ENCODE data around the gene AURKB. TPM values are rescaled to one million over a fixed set of nuclear protein-coding genes. Genes with fewer than 3 reads are reported as not detected.

AURKB gene
- total RNA-seq, 1 experiment from 2014 or later = 71.0 TPM

DNA sequence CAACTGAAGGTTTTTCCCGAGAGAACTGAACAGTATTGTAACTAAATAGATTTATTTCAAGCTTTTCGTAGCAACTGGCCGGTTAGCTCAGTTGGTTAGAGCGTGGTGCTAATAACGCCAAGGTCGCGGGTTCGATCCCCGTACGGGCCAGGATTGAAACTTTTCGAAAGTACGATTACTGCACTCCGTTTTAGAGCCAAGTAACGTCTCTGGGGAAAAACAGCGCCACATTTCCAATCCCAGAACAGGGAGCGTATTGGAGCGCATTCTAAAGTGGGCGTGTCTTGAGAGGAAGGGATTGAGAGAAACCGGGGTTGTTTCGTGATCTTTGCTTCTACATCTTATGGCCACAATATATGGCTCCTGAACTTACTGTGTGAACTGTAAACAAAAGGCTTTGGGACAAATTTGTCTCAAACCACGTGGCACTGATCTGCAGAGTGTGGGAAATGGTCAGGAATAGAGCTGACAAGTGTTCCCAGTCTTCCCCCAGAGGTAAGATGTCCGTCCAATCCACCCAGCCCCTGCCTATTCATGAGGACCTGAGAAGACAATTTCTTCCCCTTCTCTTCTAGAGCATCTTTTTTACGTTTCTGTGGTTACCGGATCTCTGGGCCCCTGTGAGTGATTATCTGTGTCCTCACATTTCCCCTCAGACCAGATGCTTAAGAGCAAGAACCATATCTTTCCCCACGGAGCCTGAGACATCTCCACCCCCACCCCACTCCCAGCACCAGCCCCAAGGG, 22.7 kb downstream of the AURKB start:
- H3K4me3 ChIP-seq (ENCODE audit: low read length) = peak overlapping the region; percentile 73
- H3K9me3 ChIP-seq (ENCODE audit: low read length) = no peaks in the 10 kb centered on the region
- H3K4me1 ChIP-seq (ENCODE audit: low read length) = peaks cover 45% of the 10 kb centered on the region
- H3K4me2 ChIP-seq (ENCODE audit: low read depth, low read length, poor library complexity, severe bottlenecking) = peak overlapping the region; percentile 99
- H3K9me2 ChIP-seq (replicated peaks; ENCODE audit: insufficient read depth, low read length) = no peaks in the 10 kb centered on the region
- H3K27me3 ChIP-seq (ENCODE audit: low read length) = no peaks in the 10 kb centered on the region
- H3K9ac ChIP-seq (ENCODE audit: low read length) = peak overlapping the region; percentile 83
- peaks cover 12% of the 10 kb centered on the region; the same call in 1 of the 2 replicates for H4K20me1 ChIP-seq (ENCODE audit: insufficient read depth, low read depth, low read length)
- H3K79me2 ChIP-seq (ENCODE audit: low read length) = peaks cover 21% of the 10 kb centered on the region
- peak; percentile 99 for DNase-seq
- no peaks in the 10 kb centered on the region for H3K36me3 ChIP-seq (ENCODE audit: insufficient read depth, low read length)
- H2AFZ ChIP-seq (ENCODE audit: low read length) = no peak overlapping the region
- H3K27ac ChIP-seq (ENCODE audit: low read length) = peak overlapping the region; percentile 86

DNA sequence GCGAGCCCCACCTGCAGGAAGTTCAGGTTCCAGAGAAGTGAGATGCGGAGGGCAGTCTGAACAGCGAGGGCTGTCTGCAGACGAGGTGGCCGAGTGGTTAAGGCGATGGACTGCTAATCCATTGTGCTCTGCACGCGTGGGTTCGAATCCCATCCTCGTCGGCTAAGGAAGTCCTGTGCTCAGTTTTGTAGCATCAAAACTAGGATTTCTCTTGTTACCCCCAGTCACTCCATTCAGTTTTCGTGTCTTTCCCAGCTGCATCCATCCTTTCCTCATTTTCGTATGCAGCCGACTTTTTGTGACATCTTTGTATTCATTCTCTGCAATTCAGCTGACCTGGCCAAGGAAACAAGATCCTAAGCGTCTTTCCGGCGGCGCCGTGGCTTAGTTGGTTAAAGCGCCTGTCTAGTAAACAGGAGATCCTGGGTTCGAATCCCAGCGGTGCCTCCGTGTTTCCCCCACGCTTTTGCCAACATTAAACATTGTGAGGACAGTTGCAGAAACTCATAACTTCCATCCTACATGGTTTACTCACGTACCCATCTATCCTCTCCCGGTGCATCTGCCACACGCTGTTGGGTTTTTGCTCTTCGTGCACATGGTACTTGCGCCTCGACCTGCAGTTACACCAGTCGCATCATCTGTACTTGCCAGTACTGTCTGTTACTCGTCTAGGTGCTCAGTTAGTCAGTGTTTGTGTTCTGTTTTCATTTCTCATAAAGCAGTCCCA, 23.4 kb downstream of the AURKB start:
- Histone ChIP-seq H3K9me3 (ENCODE audit: low read length) (no peaks in the 10 kb centered on the region), H3K27ac (ENCODE audit: low read length) (peak overlapping the region; percentile 86), H3K9ac (ENCODE audit: low read length) (peak overlapping the region; percentile 73), H4K20me1 (ENCODE audit: insufficient read depth, low read depth, low read length) (peaks cover 12% of the 10 kb centered on the region; the same call in 1 of the 2 replicates), H2AFZ (ENCODE audit: low read length) (peak overlapping the region; percentile 68), H3K27me3 (ENCODE audit: low read length) (no peaks in the 10 kb centered on the region), H3K36me3 (ENCODE audit: insufficient read depth, low read length) (no peaks in the 10 kb centered on the region), H3K9me2 (replicated peaks; ENCODE audit: insufficient read depth, low read length) (no peaks in the 10 kb centered on the region), H3K4me2 (ENCODE audit: low read depth, low read length, poor library complexity, severe bottlenecking) (peak overlapping the region; percentile 99), H3K79me2 (ENCODE audit: low read length) (peaks cover 21% of the 10 kb centered on the region), H3K4me1 (ENCODE audit: low read length) (peaks cover 38% of the 10 kb centered on the region), H3K4me3 (ENCODE audit: low read length) (peak overlapping the region; percentile 73)
- DNase-seq = peak; percentile 98

DNA sequence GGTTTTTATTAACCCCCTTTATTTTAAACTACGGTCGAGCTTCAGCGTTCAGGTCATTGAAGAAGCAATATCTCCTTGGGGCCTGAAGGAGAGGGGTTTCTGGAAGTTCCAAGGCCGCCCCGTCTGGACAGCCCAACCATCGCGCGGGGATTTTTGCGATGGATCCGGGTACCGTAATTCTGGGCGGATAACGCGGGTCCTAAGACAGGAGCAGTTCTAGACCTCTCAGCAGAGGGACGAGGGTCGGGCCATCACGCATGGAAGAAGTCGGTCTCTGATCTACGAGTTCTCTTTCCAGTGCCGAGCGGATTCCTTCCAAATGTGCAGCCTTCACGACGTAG, 24.0 kb downstream of the AURKB start:
- no peaks in the 10 kb centered on the region for H3K36me3 ChIP-seq (ENCODE audit: insufficient read depth, low read length)
- peak overlapping the region; percentile 68 for H2AFZ ChIP-seq (ENCODE audit: low read length)
- H3K27me3 ChIP-seq (ENCODE audit: low read length) = no peaks in the 10 kb centered on the region
- no peaks in the 10 kb centered on the region for H3K9me3 ChIP-seq (ENCODE audit: low read length)
- H3K4me2 ChIP-seq (ENCODE audit: low read depth, low read length, poor library complexity, severe bottlenecking) = peak overlapping the region; percentile 99
- DNase-seq = no peak
- H3K79me2 ChIP-seq (ENCODE audit: low read length) = peaks cover 21% of the 10 kb centered on the region
- H3K9ac ChIP-seq (ENCODE audit: low read length) = peak overlapping the region; percentile 73
- H3K4me3 ChIP-seq (ENCODE audit: low read length) = peak overlapping the region; percentile 73
- peak overlapping the region; percentile 86 for H3K27ac ChIP-seq (ENCODE audit: low read length)
- peaks cover 12% of the 10 kb centered on the region; the same call in 1 of the 2 replicates for H4K20me1 ChIP-seq (ENCODE audit: insufficient read depth, low read depth, low read length)
- H3K9me2 ChIP-seq (replicated peaks; ENCODE audit: insufficient read depth, low read length) = no peaks in the 10 kb centered on the region
- peaks cover 34% of the 10 kb centered on the region for H3K4me1 ChIP-seq (ENCODE audit: low read length)

DNA sequence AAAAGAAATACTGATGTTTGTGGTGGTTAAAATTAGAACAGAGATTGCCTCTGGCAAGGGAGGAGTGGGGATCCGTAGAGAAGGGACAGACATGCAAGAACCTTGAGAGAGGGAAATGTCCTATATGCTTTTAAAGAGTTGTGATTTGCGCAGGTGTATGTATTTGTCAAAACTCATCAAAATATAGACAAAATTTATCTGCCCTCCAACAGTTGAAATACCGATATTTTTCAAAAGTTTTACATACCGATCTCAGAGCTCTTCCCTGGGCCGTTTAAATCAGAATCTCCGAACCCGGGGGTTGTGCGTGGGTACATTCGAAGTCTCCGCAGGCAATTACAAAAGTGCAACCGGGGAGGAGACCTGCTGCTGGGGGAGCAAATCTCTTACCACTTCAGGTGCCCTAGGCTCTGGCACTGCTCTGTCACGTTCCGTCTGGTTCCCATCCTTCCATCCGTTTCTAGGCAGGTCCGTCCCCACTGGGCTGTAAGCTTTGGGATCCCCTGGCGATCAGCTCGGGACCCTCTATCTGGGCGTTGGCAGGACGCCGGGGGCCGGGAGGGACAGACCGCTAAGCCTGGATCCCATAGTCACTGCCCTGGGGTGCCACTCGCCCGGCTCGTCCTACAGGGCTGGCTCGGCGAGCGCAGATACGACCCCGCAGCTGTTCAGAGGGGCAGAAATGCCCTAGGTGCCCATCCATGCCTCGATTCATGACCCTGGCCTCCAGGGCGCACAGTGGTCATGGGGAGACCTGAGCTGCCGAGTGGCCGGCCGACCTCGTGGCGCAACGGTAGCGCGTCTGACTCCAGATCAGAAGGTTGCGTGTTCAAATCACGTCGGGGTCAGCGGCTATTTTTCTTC, 24.6 kb downstream of the AURKB start:
- Histone ChIP-seq H3K9me3 (ENCODE audit: low read length) (no peaks in the 10 kb centered on the region), H3K27ac (ENCODE audit: low read length) (peak overlapping the region; percentile 86), H3K9ac (ENCODE audit: low read length) (peak overlapping the region; percentile 73), H3K27me3 (ENCODE audit: low read length) (no peaks in the 10 kb centered on the region), H3K79me2 (ENCODE audit: low read length) (peaks cover 21% of the 10 kb centered on the region), H3K4me1 (ENCODE audit: low read length) (peaks cover 31% of the 10 kb centered on the region), H4K20me1 (ENCODE audit: insufficient read depth, low read depth, low read length) (peaks cover 12% of the 10 kb centered on the region; the same call in 1 of the 2 replicates), H3K36me3 (ENCODE audit: insufficient read depth, low read length) (no peaks in the 10 kb centered on the region), H3K9me2 (replicated peaks; ENCODE audit: insufficient read depth, low read length) (no peaks in the 10 kb centered on the region), H3K4me3 (ENCODE audit: low read length) (peak overlapping the region; percentile 73), H3K4me2 (ENCODE audit: low read depth, low read length, poor library complexity, severe bottlenecking) (peak overlapping the region; percentile 99), H2AFZ (ENCODE audit: low read length) (peak overlapping the region; percentile 96)
- DNase-seq = peak; percentile 94

DNA sequence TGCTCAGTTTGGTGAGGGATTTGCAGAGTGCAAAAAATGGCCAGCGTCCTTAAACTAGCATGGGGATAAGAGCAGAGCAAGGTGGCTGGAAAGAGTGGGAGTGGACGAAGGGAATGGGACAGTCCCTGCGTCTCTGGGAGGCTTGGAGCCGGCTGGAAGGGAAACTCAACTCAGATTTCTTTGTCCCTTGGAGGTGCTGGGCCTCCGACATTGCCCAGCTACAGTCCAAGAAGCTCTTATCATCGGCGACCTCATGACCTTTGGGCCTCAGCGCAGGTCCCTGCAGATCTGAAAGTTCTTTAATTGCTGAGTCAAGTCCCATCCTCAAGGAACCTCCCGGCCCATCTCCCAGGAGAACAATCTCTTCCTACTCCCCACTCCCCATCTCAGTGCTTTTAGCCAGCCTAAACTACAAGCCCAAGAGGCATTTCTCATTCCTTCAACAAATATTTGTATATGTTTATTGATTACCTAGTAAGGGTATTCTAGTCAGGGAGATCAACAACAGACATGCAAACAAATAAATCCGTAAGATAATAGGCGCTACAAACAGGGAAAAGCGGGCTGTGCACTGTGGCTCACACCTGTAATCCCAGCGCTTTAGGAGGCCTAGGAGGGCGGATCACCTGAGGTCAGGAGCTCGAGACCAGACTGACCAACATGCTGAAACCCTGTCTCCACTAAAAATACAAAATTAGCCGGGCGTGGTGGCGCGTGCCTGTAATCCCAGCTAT, 33.2 kb downstream of the AURKB start:
- H3K9ac ChIP-seq (ENCODE audit: low read length) = peak overlapping the region; percentile 96
- H3K9me3 ChIP-seq (ENCODE audit: low read length) = no peaks in the 10 kb centered on the region
- no peak for DNase-seq
- peaks cover 11% of the 10 kb centered on the region for H3K79me2 ChIP-seq (ENCODE audit: low read length)
- H3K4me1 ChIP-seq (ENCODE audit: low read length) = peaks cover 37% of the 10 kb centered on the region
- H3K27ac ChIP-seq (ENCODE audit: low read length) = peak overlapping the region; percentile 80; the same call in 1 of the 2 replicates
- peak overlapping the region; percentile 92 for H3K4me2 ChIP-seq (ENCODE audit: low read depth, low read length, poor library complexity, severe bottlenecking)
- no peaks in the 10 kb centered on the region for H3K27me3 ChIP-seq (ENCODE audit: low read length)
- H3K36me3 ChIP-seq (ENCODE audit: insufficient read depth, low read length) = no peaks in the 10 kb centered on the region
- H2AFZ ChIP-seq (ENCODE audit: low read length) = peak overlapping the region; percentile 91
- H3K9me2 ChIP-seq (replicated peaks; ENCODE audit: insufficient read depth, low read length) = no peaks in the 10 kb centered on the region
- peak overlapping the region; percentile 99 for H3K4me3 ChIP-seq (ENCODE audit: low read length)
- H4K20me1 ChIP-seq (ENCODE audit: insufficient read depth, low read depth, low read length) = no peaks in the 10 kb centered on the region

DNA sequence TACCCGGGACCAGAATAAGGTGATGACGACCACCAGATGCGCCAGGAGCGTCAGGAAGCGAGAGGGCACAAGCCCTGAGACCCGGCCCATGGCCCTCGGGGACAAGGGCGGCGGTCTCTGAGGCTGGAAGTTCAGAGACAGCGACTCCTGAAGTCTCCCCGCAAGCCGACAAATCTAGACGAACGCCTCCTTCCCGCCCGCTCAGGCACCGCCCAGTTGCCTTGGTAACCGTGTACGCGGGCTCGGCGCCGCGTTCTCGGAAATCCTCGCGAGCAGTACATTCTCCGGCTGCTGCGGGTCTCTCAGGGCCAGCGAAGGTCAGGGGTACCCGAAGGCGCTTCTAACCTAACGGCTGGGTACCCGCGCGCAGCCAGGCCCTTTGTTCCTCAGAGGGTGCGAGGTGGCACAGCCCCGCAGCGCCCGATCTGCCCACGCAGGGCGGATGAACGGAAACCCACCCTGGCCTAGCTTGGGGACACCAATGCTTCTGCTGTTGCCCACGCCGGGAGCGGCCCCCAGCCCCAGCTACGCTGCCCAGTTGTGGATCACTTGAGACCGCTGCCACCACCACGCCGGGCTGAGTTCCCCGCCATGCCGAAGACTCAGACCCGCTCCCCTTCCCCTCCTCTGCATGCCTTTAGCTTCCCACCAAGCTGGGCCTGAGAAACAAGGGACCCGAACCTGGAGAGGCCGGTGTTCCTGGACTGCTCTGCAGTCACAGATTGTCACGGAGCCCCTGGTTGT, 34.0 kb downstream of the AURKB start, which contains the start of gene TMEM107:
Gene TMEM107 (minus strand): TSS at position 184 of the 744 bp plus-strand sequence. CDS start 94 bp downstream, at position 90.
- Histone ChIP-seq H4K20me1 (ENCODE audit: insufficient read depth, low read depth, low read length) (no peaks in the 10 kb centered on the region), H3K4me3 (ENCODE audit: low read length) (peak within 1 kb of the TSS; percentile 99), H3K9ac (ENCODE audit: low read length) (peak within 1 kb of the TSS; percentile 96), H3K27me3 (ENCODE audit: low read length) (no peaks in the 10 kb centered on the region), H3K9me3 (ENCODE audit: low read length) (no peaks in the 10 kb centered on the region), H3K27ac (ENCODE audit: low read length) (peak within 1 kb of the TSS; percentile 80), H3K36me3 (ENCODE audit: insufficient read depth, low read length) (no peaks in the 10 kb centered on the region), H2AFZ (ENCODE audit: low read length) (peak within 1 kb of the TSS; percentile 91), H3K79me2 (ENCODE audit: low read length) (peaks cover 11% of the 10 kb centered on the region), H3K9me2 (replicated peaks; ENCODE audit: insufficient read depth, low read length) (no peaks in the 10 kb centered on the region), H3K4me2 (ENCODE audit: low read depth, low read length, poor library complexity, severe bottlenecking) (peak within 1 kb of the TSS; percentile 92), H3K4me1 (ENCODE audit: low read length) (peaks cover 37% of the 10 kb centered on the region)
- DNase-seq = peak; percentile 96

DNA sequence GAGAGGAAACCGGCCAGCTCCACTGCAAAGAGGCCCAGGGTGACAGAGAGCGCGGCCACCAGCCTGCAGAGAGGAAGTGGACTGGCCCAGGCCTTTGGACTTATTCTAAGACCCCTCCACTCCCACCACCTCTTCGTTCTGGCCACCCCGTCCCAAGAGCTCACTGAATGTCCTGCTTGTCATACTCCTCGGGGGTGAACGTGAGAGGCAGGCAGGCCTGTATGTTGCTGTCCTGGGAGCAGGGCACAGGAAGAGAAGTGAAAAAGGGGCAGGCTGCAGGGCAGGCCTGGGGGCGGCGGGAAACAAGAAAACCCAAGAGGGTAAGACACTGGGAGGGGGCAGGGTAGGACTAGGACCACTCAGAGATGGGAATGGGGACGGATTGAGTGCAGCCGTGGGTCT, 34.6 kb downstream of the AURKB start:
- H4K20me1 ChIP-seq (ENCODE audit: insufficient read depth, low read depth, low read length) = no peaks in the 10 kb centered on the region
- peak overlapping the region; percentile 99 for H3K4me3 ChIP-seq (ENCODE audit: low read length)
- no peaks in the 10 kb centered on the region for H3K9me3 ChIP-seq (ENCODE audit: low read length)
- H3K79me2 ChIP-seq (ENCODE audit: low read length) = peaks cover 11% of the 10 kb centered on the region
- H3K27ac ChIP-seq (ENCODE audit: low read length) = peak overlapping the region; percentile 80
- DNase-seq = peak; percentile 54
- H3K27me3 ChIP-seq (ENCODE audit: low read length) = no peaks in the 10 kb centered on the region
- H3K4me1 ChIP-seq (ENCODE audit: low read length) = peaks cover 37% of the 10 kb centered on the region
- peak overlapping the region; percentile 91 for H2AFZ ChIP-seq (ENCODE audit: low read length)
- H3K9ac ChIP-seq (ENCODE audit: low read length) = peak overlapping the region; percentile 96
- H3K36me3 ChIP-seq (ENCODE audit: insufficient read depth, low read length) = no peaks in the 10 kb centered on the region
- H3K9me2 ChIP-seq (replicated peaks; ENCODE audit: insufficient read depth, low read length) = no peaks in the 10 kb centered on the region
- H3K4me2 ChIP-seq (ENCODE audit: low read depth, low read length, poor library complexity, severe bottlenecking) = peak overlapping the region; percentile 92
